HepG2 (cell line): ENCODE results near the gene MYOM1. TPM values are rescaled to one million over a fixed set of nuclear protein-coding genes. Genes with fewer than 3 reads are reported as not detected.

Source experiments
- ATRX ChIP-seq: sonication (generic); formaldehyde crosslinking; IDR thresholded peaks from 2 replicates; pipeline ENCODE4 v1.4.0; 2020; ENCODE audit warnings: missing genetic modification reagents, borderline replicate concordance
- BCL6 ChIP-seq: IDR thresholded peaks from 2 replicates; pipeline ENCODE4 v1.6.1; 2016; ENCODE audit warnings: missing genetic modification reagents, missing compliant biosample characterization
- CBFB ChIP-seq: sonication (generic); formaldehyde crosslinking; IDR thresholded peaks from 2 replicates; pipeline ENCODE4 v1.4.0; 2020; ENCODE audit warnings: missing genetic modification reagents
- IRX3 ChIP-seq: sonication (generic); formaldehyde crosslinking; IDR thresholded peaks from 2 replicates; pipeline ENCODE4 v1.8.1; 2023; ENCODE audit warnings: mild to moderate bottlenecking, low read depth, missing genetic modification reagents, borderline replicate concordance
- LCORL ChIP-seq, 2 experiments: fragments of 450-650 bp in 1 of 2; sonication (generic) in 1 of 2; formaldehyde crosslinking in 1 of 2; IDR thresholded peaks; 2 replicates each; pipeline versions ENCODE4 v1.5.0 to v1.6.1; 2017 to 2020; ENCODE audit warnings: antibody characterized with exemption in 1 of 2, missing genetic modification reagents in 1 of 2
- NCOA1 ChIP-seq: sonication (generic); formaldehyde crosslinking; IDR thresholded peaks from 2 replicates; pipeline ENCODE4 v1.9.0; 2021; ENCODE audit warnings: missing genetic modification reagents
- NRL ChIP-seq: sonication (generic); formaldehyde crosslinking; IDR thresholded peaks from 2 replicates; pipeline ENCODE4 v1.5.0; 2020; ENCODE audit warnings: missing genetic modification reagents, mild to moderate bottlenecking, moderate library complexity, borderline replicate concordance
- PLRG1 ChIP-seq: fragments of 450-650 bp; conservative IDR thresholded peaks from 2 replicates; pipeline ENCODE4 v1.6.1; 2016
- POLR2AphosphoS5 ChIP-seq: IDR thresholded peaks from 2 replicates; pipeline ENCODE4 v1.6.1; 2012; ENCODE audit warnings: low read depth, low read length
- RXRA ChIP-seq: sonication (generic); formaldehyde crosslinking; IDR thresholded peaks from 2 replicates; pipeline ENCODE4 v1.5.1; 2020; ENCODE audit warnings: missing genetic modification reagents
- SIN3A ChIP-seq: IDR thresholded peaks from 2 replicates; pipeline ENCODE4 v1.6.1; 2011; ENCODE audit warnings: low read depth, mild to moderate bottlenecking, control low read depth, low read length, borderline replicate concordance
- SRSF9 ChIP-seq: fragments of 200-400 bp; formaldehyde crosslinking; IDR thresholded peaks from 2 replicates; pipeline ENCODE4 v1.6.1; 2018; ENCODE audit warnings: borderline replicate concordance, mild to moderate bottlenecking, low read depth, low read length; ENCODE audit not compliant: insufficient read depth, poor library complexity, severe bottlenecking
- TSC22D2 ChIP-seq: sonication (generic); formaldehyde crosslinking; IDR thresholded peaks from 2 replicates; pipeline ENCODE4 v1.5.1; 2020; ENCODE audit warnings: missing genetic modification reagents, mild to moderate bottlenecking, borderline replicate concordance
- U2AF1 ChIP-seq: fragments of 200-400 bp; formaldehyde crosslinking; optimal IDR thresholded peaks from 2 replicates; pipeline ENCODE3; 2017; ENCODE audit warnings: mild to moderate bottlenecking, low read depth, low read length
- ZBTB8A ChIP-seq: sonication (generic); formaldehyde crosslinking; IDR thresholded peaks from 2 replicates; pipeline ENCODE4 v1.4.0; 2020; ENCODE audit warnings: mild to moderate bottlenecking, low read depth, missing genetic modification reagents, borderline replicate concordance
- ZNF101 ChIP-seq: sonication (generic); formaldehyde crosslinking; IDR thresholded peaks from 2 replicates; pipeline ENCODE4 v1.4.0; 2020; ENCODE audit warnings: mild to moderate bottlenecking, low read depth, missing genetic modification reagents, borderline replicate concordance
- ZNF496 ChIP-seq: sonication (generic); formaldehyde crosslinking; IDR thresholded peaks from 2 replicates; pipeline ENCODE4 v1.8.1; 2023; ENCODE audit warnings: mild to moderate bottlenecking, moderate library complexity, missing genetic modification reagents; ENCODE audit not compliant: insufficient replicate concordance
- ZNF749 ChIP-seq: sonication (generic); formaldehyde crosslinking; IDR thresholded peaks from 2 replicates; pipeline ENCODE4 v1.8.0; 2022; ENCODE audit warnings: mild to moderate bottlenecking, missing genetic modification reagents, moderate library complexity, borderline replicate concordance
- ZNF775 ChIP-seq: sonication (generic); formaldehyde crosslinking; IDR thresholded peaks from 2 replicates; pipeline ENCODE4 v1.4.0; 2020; ENCODE audit warnings: missing genetic modification reagents, mild to moderate bottlenecking, moderate library complexity, borderline replicate concordance
- polyA plus RNA-seq, 8 experiments: library from polyadenylated mRNA; depleted of rRNA in 3 of 8; stranded (reverse) in 7 of 8; unstranded in 1 of 8; fragments of >200 nt; fragmentation: Illumina TruSeq in 4 of 8; extraction: Trizol in 4 of 8; gene quantifications; 2 replicates each; pipeline versions ENCODE4 v1.2.1 to v1.2.3, GENCODE V29; 2011 to 2016; ENCODE audit warnings: low read depth in 4 of 8, missing spikeins in 1 of 8, mixed read lengths in 1 of 8; ENCODE audit not compliant: insufficient read depth in 1 of 8
- total RNA-seq, 5 experiments: library from RNA; depleted of rRNA; stranded (reverse); fragments of >200 nt; fragmentation: Illumina TruSeq; extraction: Trizol; gene quantifications; 2 replicates each; pipeline ENCODE4 v1.2.3, GENCODE V29; 2016; ENCODE audit warnings: low read depth in 1 of 5
- TF ChIP-seq, protein P1 (sequence below): sonication (generic); formaldehyde crosslinking; IDR thresholded peaks from 2 replicates; pipeline ENCODE4 v1.5.0; 2020; ENCODE audit warnings: missing genetic modification reagents, mild to moderate bottlenecking, borderline replicate concordance
- TF ChIP-seq, protein P2 (sequence below): sonication (generic); formaldehyde crosslinking; IDR thresholded peaks from 2 replicates; pipeline ENCODE4 v1.5.0; 2020; ENCODE audit warnings: missing genetic modification reagents
- TF ChIP-seq, protein P3 (sequence below): sonication (generic); formaldehyde crosslinking; IDR thresholded peaks from 2 replicates; pipeline ENCODE4 v1.5.0; 2020; ENCODE audit warnings: mild to moderate bottlenecking, missing genetic modification reagents
- TF ChIP-seq, protein P4 (sequence below): sonication (generic); formaldehyde crosslinking; IDR thresholded peaks from 2 replicates; pipeline ENCODE4 v1.4.0; 2020; ENCODE audit warnings: missing genetic modification reagents, borderline replicate concordance

Gene MYOM1
- total and polyA plus RNA-seq, 2 of the 13 experiments (the other 11 are each of a cell fraction or from before 2014, with no cell fraction given) = 0.46 to 0.98 TPM

DNA sequence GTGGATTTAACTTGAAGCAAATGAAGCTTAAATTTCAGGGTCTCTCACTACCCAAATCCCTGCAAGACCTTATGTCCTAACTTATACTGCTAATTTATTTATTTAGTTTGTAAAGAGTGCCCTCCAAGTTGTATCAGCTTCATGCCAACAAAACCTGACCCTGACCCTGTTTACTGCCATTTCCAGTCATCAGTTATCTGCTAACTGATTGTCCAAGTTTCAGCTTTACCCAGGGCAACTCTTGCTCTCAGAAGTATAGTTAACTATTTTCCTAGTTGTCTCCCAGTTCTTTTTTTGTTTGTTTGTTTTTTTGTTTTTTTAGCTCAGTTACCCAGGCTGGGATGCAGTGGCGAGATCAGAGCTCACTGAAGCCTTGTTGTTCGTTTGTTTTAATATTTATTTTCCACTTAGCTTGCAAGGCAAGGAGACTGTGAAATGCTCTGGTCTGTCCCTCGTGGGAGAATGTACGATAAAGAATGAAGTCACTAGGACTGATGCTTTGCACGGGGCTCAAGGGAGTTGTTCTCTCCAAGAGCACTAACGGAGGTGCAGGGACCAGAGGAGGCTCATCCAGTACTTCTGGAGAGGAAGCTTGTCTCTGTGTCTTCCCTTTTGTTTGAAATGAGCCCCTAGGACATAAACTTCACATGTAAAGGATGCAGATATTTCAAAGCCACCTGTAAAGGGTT is 35.3 kb downstream of the MYOM1 start (continued):
- TF ChIP-seq, protein P1, sequence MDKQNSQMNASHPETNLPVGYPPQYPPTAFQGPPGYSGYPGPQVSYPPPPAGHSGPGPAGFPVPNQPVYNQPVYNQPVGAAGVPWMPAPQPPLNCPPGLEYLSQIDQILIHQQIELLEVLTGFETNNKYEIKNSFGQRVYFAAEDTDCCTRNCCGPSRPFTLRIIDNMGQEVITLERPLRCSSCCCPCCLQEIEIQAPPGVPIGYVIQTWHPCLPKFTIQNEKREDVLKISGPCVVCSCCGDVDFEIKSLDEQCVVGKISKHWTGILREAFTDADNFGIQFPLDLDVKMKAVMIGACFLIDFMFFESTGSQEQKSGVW = no peak
- no peak for TF ChIP-seq SRSF9
- no peak for TF ChIP-seq RXRA
- TF ChIP-seq PLRG1 = no peak
- no peak for TF ChIP-seq ATRX
- TF ChIP-seq ZNF749 (CRISPR knock-in tag) = no peak
- TF ChIP-seq NRL (CRISPR knock-in tag) = no peak
- TF ChIP-seq ZNF496 = no peak
- TF ChIP-seq BCL6 (CRISPR knock-in tag) = no peak
- TF ChIP-seq SIN3A = no peak
- no peak for TF ChIP-seq NCOA1 (CRISPR knock-in tag)
- TF ChIP-seq, protein P2, sequence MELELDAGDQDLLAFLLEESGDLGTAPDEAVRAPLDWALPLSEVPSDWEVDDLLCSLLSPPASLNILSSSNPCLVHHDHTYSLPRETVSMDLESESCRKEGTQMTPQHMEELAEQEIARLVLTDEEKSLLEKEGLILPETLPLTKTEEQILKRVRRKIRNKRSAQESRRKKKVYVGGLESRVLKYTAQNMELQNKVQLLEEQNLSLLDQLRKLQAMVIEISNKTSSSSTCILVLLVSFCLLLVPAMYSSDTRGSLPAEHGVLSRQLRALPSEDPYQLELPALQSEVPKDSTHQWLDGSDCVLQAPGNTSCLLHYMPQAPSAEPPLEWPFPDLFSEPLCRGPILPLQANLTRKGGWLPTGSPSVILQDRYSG (CRISPR knock-in tag) = no peak
- no peak for TF ChIP-seq ZBTB8A (CRISPR knock-in tag)
- no peak for TF ChIP-seq ZNF775
- TF ChIP-seq LCORL (IDR thresholded peaks at IDR 0.05) = no peak
- no peak for TF ChIP-seq LCORL (CRISPR knock-in tag; IDR thresholded peaks at IDR 0.05)
- TF ChIP-seq, protein P3, sequence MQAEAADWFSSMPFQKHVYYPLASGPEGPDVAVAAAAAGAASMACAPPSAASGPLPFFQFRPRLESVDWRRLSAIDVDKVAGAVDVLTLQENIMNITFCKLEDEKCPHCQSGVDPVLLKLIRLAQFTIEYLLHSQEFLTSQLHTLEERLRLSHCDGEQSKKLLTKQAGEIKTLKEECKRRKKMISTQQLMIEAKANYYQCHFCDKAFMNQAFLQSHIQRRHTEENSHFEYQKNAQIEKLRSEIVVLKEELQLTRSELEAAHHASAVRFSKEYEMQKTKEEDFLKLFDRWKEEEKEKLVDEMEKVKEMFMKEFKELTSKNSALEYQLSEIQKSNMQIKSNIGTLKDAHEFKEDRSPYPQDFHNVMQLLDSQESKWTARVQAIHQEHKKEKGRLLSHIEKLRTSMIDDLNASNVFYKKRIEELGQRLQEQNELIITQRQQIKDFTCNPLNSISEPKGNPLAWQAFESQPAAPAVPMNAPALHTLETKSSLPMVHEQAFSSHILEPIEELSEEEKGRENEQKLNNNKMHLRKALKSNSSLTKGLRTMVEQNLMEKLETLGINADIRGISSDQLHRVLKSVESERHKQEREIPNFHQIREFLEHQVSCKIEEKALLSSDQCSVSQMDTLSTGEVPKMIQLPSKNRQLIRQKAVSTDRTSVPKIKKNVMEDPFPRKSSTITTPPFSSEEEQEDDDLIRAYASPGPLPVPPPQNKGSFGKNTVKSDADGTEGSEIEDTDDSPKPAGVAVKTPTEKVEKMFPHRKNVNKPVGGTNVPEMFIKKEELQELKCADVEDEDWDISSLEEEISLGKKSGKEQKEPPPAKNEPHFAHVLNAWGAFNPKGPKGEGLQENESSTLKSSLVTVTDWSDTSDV = no peak
- TF ChIP-seq IRX3 (CRISPR knock-in tag) = no peak
- TF ChIP-seq, protein P4, sequence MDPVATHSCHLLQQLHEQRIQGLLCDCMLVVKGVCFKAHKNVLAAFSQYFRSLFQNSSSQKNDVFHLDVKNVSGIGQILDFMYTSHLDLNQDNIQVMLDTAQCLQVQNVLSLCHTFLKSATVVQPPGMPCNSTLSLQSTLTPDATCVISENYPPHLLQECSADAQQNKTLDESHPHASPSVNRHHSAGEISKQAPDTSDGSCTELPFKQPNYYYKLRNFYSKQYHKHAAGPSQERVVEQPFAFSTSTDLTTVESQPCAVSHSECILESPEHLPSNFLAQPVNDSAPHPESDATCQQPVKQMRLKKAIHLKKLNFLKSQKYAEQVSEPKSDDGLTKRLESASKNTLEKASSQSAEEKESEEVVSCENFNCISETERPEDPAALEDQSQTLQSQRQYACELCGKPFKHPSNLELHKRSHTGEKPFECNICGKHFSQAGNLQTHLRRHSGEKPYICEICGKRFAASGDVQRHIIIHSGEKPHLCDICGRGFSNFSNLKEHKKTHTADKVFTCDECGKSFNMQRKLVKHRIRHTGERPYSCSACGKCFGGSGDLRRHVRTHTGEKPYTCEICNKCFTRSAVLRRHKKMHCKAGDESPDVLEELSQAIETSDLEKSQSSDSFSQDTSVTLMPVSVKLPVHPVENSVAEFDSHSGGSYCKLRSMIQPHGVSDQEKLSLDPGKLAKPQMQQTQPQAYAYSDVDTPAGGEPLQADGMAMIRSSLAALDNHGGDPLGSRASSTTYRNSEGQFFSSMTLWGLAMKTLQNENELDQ (CRISPR knock-in tag) = no peak
- TF ChIP-seq POLR2AphosphoS5 = no peak
- TF ChIP-seq U2AF1 = no peak
- TF ChIP-seq ZNF101 = no peak
- TF ChIP-seq CBFB = no peak
- TF ChIP-seq TSC22D2 (CRISPR knock-in tag) = no peak
